ENCODE measurements around the gene CSRP1. TPM values are rescaled to one million over a fixed set of nuclear protein-coding genes. Genes with fewer than 3 reads are reported as not detected.
A peak's percentile ranks its signal among the peaks of the same experiment; 100 is the strongest.

CSRP1 gene
- total RNA-seq, 4 donors from 2014 or later = 22.7 to 91.1 (median 68.9) TPM

GRCh38 chr1:201535919-201536245 is 29.0 kb upstream of the CSRP1 start:
- ATAC-seq = peak; percentile 8 to 25
- H3K36me3 ChIP-seq = no peaks in the 10 kb centered on the region
- H3K4me3 ChIP-seq = no peak overlapping the region
- intact Hi-C loops (cut with DNase I; ENCODE audit: low total_unique reads) = loop anchor here (10.0 kb wide), 1 partner anchor 449 kb away; the partner anchor contains the start of gene RNPEP
- peaks cover 41% of the 10 kb centered on the region in 2 donors for H3K4me1 ChIP-seq
- H3K27ac ChIP-seq = peak overlapping the region; percentile 65 to 79 (median 70)
- no peak for DNase-seq
- H3K27me3 ChIP-seq = peaks cover 32 to 47% (median 40%) of the 10 kb centered on the region in 3 donors
- TF ChIP-seq CTCF (IDR thresholded peaks at IDR 0.05 in 4 of 5, conservative IDR thresholded peaks at IDR 0.05 in 1 of 5) (no peak), POLR2A (IDR thresholded peaks at IDR 0.05) (peak in 1 of 2 donors; percentile 22)
- no peaks in the 10 kb centered on the region for H3K9me3 ChIP-seq
- in situ Hi-C loops (cut with MboI; ENCODE audit: low sequenced_read_pairs in 4 of 4) = no loop called here

GRCh38 chr1:201535046-201535918 is 28.4 kb upstream of the CSRP1 start:
- intact Hi-C loops (cut with DNase I; ENCODE audit: low total_unique reads) = loop anchor here (10.0 kb wide), 1 partner anchor 450 kb away; the partner anchor contains the start of gene RNPEP
- H3K27ac ChIP-seq = peak overlapping the region; percentile 65 to 79 (median 70)
- H3K9me3 ChIP-seq = no peaks in the 10 kb centered on the region
- H3K36me3 ChIP-seq = no peaks in the 10 kb centered on the region
- H3K27me3 ChIP-seq = peaks cover 31 to 41% (median 37%) of the 10 kb centered on the region in 3 donors
- no peak overlapping the region for H3K4me3 ChIP-seq
- DNase-seq (no peak), ATAC-seq (no peak)
- in situ Hi-C loops (cut with MboI; ENCODE audit: low sequenced_read_pairs in 4 of 4) = no loop called here
- H3K4me1 ChIP-seq = peaks cover 41% of the 10 kb centered on the region in 2 donors
- TF ChIP-seq POLR2A (IDR thresholded peaks at IDR 0.05) (no peak), CTCF (IDR thresholded peaks at IDR 0.05 in 4 of 5, conservative IDR thresholded peaks at IDR 0.05 in 1 of 5) (no peak)

- no peaks in the 10 kb centered on the region for H3K9me3 ChIP-seq
- in situ Hi-C loops (cut with MboI; ENCODE audit: low sequenced_read_pairs in 4 of 4) = no loop called here
- H3K4me1 ChIP-seq = peaks cover 31 to 32% of the 10 kb centered on the region in 2 donors
- H3K4me3 ChIP-seq = no peak overlapping the region
- ATAC-seq (no peak), DNase-seq (no peak)
- peaks cover 20 to 28% (median 24%) of the 10 kb centered on the region in 3 donors for H3K27me3 ChIP-seq
- TF ChIP-seq CTCF (IDR thresholded peaks at IDR 0.05 in 4 of 5, conservative IDR thresholded peaks at IDR 0.05 in 1 of 5) (no peak), POLR2A (IDR thresholded peaks at IDR 0.05) (no peak)
- no peak overlapping the region for H3K27ac ChIP-seq
- no peaks in the 10 kb centered on the region for H3K36me3 ChIP-seq
- intact Hi-C loops (cut with DNase I; ENCODE audit: low total_unique reads) = loop anchor here (5.0 to 10.0 kb wide), 2 partner anchors 258 to 451 kb away; partner anchors contain the start of gene RNPEP
Observed at GRCh38 chr1:201533836-201534235, 26.9 kb upstream of the CSRP1 start.

GRCh38 chr1:201531551-201532425 is 24.9 kb upstream of the CSRP1 start:
- Histone ChIP-seq H3K27ac (peak overlapping the region; percentile 44 to 57 (median 50)), H3K4me1 (peaks cover 21 to 22% of the 10 kb centered on the region in 2 donors), H3K9me3 (no peaks in the 10 kb centered on the region), H3K36me3 (no peaks in the 10 kb centered on the region), H3K27me3 (peaks cover 1 to 7% (median 6%) of the 10 kb centered on the region in 3 donors), H3K4me3 (no peak overlapping the region)
- DNase-seq (peak in 1 of 2 donors; percentile 66), ATAC-seq (peak; percentile 24 to 57)
- intact Hi-C loops (cut with DNase I; ENCODE audit: low total_unique reads) (loop anchor here (5.0 to 10.0 kb wide), 2 partner anchors 261 to 453 kb away; partner anchors contain the start of gene RNPEP), in situ Hi-C loops (cut with MboI; ENCODE audit: low sequenced_read_pairs in 4 of 4) (no loop called here)
- TF ChIP-seq POLR2A (IDR thresholded peaks at IDR 0.05) (no peak), CTCF (IDR thresholded peaks at IDR 0.05 in 4 of 5, conservative IDR thresholded peaks at IDR 0.05 in 1 of 5) (no peak)

Measured in gastrocnemius medialis (tissue), 4 donors.